SK-N-SH (cell line): ENCODE results near the gene KCND3. TPM values are rescaled to one million over a fixed set of nuclear protein-coding genes. Genes with fewer than 3 reads are reported as not detected.

Experiments used
- CTCF ChIA-PET: fragments of 300-600, 350-600 bp; formaldehyde crosslinking; extraction: SDS; loops from one replicate; lab custom pipeline; 2021; lab: Yijun Ruan, JAX
- POLR2A ChIA-PET: fragments of 350-600 bp; sonication (Branson Sonifier 250); formaldehyde crosslinking; extraction: SDS; loops from one replicate; lab custom pipeline; 2020; ENCODE audit warnings: antibody characterized with exemption, inconsistent platforms; lab: Yijun Ruan, JAX
- DNase-seq: peaks from one replicate; pipeline ENCODE4 v3.0.0; 2012
- H2AFZ ChIP-seq: fragments of 200-600 bp; sonication (generic); 2 replicates; pipeline ENCODE4 v1.8.1; 2016; ENCODE audit warnings: antibody characterized with exemption, mild to moderate bottlenecking, low read depth
- H3F3A ChIP-seq: fragments of 200-600 bp; sonication (generic); replicated peaks from 2 replicates; pipeline ENCODE3; 2016; ENCODE audit warnings: antibody characterized with exemption, mild to moderate bottlenecking; ENCODE audit not compliant: insufficient read depth
- H3K27ac ChIP-seq, 2 experiments: fragments of 200-500 bp in 1 of 2; fragments of 200-600 bp in 1 of 2; sonication (Bioruptor generic) in 1 of 2; sonication (generic), shearing (Covaris generic) in 1 of 2; 2 replicates each; pipeline versions ENCODE4 v1.5.1 to v1.6.1; 2014 to 2016; ENCODE audit warnings: low read depth in 2 of 2, inconsistent platforms in 1 of 2, low read length in 1 of 2, mild to moderate bottlenecking in 1 of 2, mixed read lengths in 1 of 2
- H3K27me3 ChIP-seq: fragments of 200-600 bp; sonication (generic), shearing (Covaris generic); 2 replicates; pipeline ENCODE4 v1.6.1; 2016; ENCODE audit warnings: mixed run types; ENCODE audit not compliant: insufficient read depth
- H3K36me3 ChIP-seq, 2 experiments: fragments of 200-500 bp in 1 of 2; fragments of 200-600 bp in 1 of 2; sonication (Bioruptor generic) in 1 of 2; sonication (generic) in 1 of 2; replicated peaks in 1 of 2; 2 replicates each; pipeline versions ENCODE3 to v1.5.1; 2014 to 2016; ENCODE audit warnings: low read length in 1 of 2, mild to moderate bottlenecking in 1 of 2; ENCODE audit not compliant: insufficient read depth in 2 of 2, control insufficient read depth in 1 of 2
- H3K4me1 ChIP-seq, 2 experiments: fragments of 200-500 bp in 1 of 2; fragments of 200-600 bp in 1 of 2; sonication (Bioruptor generic) in 1 of 2; sonication (generic), shearing (Covaris generic) in 1 of 2; 2 replicates each; pipeline versions ENCODE4 v1.5.1 to v1.6.1; 2014 to 2016; ENCODE audit warnings: low read depth in 1 of 2, low read length in 1 of 2, mixed run types in 1 of 2; ENCODE audit not compliant: insufficient read depth in 2 of 2, control insufficient read depth in 1 of 2
- H3K4me2 ChIP-seq: fragments of 200-600 bp; sonication (generic), shearing (Covaris generic); 2 replicates; pipeline ENCODE4 v1.6.1; 2017; ENCODE audit warnings: mixed run types
- H3K4me3 ChIP-seq, 2 experiments: fragments of 200-500 bp in 1 of 2; fragments of 200-600 bp in 1 of 2; sonication (Bioruptor generic) in 1 of 2; sonication (generic), shearing (Covaris generic) in 1 of 2; 2 replicates each; pipeline versions ENCODE4 v1.5.1 to v1.8.1; 2014 to 2016; ENCODE audit warnings: low read depth in 2 of 2, inconsistent platforms in 1 of 2, low read length in 1 of 2, mild to moderate bottlenecking in 1 of 2, mixed read lengths in 1 of 2, moderate library complexity in 1 of 2
- H3K79me2 ChIP-seq: fragments of 200-600 bp; sonication (generic); 2 replicates; pipeline ENCODE4 v1.8.1; 2017; ENCODE audit warnings: mild to moderate bottlenecking; ENCODE audit not compliant: insufficient read depth
- H3K9ac ChIP-seq: fragments of 200-600 bp; sonication (generic); 2 replicates; pipeline ENCODE4 v1.6.1; 2017; ENCODE audit warnings: mixed run types
- H3K9me2 ChIP-seq: fragments of 200-600 bp; sonication (generic); 2 replicates; pipeline ENCODE4 v1.6.1; 2017; ENCODE audit warnings: mixed run types
- H3K9me3 ChIP-seq: fragments of 200-600 bp; sonication (generic); 2 replicates; pipeline ENCODE4 v1.6.1; 2017; ENCODE audit warnings: mixed run types, mild to moderate bottlenecking, moderate library complexity
- H4K20me1 ChIP-seq: fragments of 200-600 bp; sonication (generic); 2 replicates; pipeline ENCODE4 v1.6.1; 2017; ENCODE audit warnings: mild to moderate bottlenecking, mixed run types; ENCODE audit not compliant: insufficient read depth
- POLR2AphosphoS5 ChIP-seq: IDR thresholded peaks from 2 replicates; pipeline ENCODE4 v1.6.1; 2012; ENCODE audit warnings: low read depth, low read length
- WGBS: methylation state at CpG from one replicate; pipeline ENCODE4 v1.1.6; 2017; ENCODE audit warnings: low lambda C conversion rate; 5-methylcytosine and 5-hydroxymethylcytosine counted together
- polyA plus RNA-seq, 3 experiments: library from polyadenylated mRNA; depleted of rRNA; stranded (reverse); fragments of >200 nt; gene quantifications; 2 replicates each; pipeline ENCODE4 v1.2.3, GENCODE V29; 2012
- small RNA-seq, 7 experiments: library from RNA; depleted of rRNA; stranded (forward); fragments of <200 nt; gene quantifications; one replicate each; pipeline ENCODE3, GENCODE V24; 2012

Gene KCND3
- polyA plus RNA-seq, 1 of the 3 experiments (the other 2 are of a cell fraction): not detected

DNA sequence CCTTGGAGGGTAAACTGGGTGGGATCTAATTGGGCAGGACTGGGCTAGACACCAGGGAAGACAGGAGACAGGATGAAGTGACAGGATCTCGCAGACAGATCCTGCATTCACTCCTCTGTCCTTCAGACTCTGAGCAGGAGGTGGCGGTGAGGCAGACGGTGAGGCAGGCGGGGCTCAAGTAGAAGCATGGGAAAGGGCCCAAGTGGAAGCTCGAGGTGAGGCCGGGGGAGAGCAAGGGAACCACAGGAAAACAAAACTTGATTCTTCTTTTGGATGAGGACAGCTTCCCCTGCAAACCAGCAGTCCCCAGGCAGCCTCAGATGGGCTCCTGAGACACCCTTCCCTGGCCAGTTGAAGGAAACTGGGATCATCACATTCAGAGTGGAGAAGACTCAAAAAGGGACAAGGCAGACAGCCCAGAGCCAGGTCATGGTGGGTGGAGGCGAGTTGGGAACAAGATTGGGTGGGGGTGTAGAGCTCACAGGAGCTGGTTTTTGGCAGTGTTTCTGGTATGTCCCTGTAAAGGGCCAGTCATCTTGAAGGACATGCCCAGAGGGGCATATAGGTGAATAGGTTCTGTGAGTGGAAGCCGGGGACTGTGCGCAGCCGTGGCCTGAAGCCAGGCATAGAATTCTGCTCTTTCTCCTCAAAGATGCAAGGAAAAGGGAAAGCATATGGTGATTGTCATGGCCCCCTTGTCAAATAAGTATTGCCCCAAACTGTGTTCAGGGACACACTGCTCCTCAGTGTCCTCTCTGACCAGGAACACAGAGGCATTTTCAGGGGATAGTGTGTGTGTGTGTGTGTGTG lies 268.3 kb downstream of the KCND3 start:
- CTCF ChIA-PET: interaction anchor here (0.7 to 1.5 kb wide), 4 partner anchors 18 to 648 kb away, joined by 3 to 5 read pairs (median 3); partner anchors contain the start of gene INKA2
- POLR2A ChIA-PET: interaction anchor here (0.6 kb wide), 1 partner anchor 102 kb away, joined by 3 read pairs; the partner anchor contains the start of gene RAP1A
- Histone ChIP-seq H3K27me3 (no peaks in the 10 kb centered on the region), H3K27ac (no peak overlapping the region), H3K9me2 (no peaks in the 10 kb centered on the region), H3K9me3 (no peaks in the 10 kb centered on the region), H3K9ac (no peak overlapping the region), H3K4me2 (no peak overlapping the region), H3F3A (no peaks in the 10 kb centered on the region), H3K36me3 (peaks cover under 1 to 5% of the 10 kb centered on the region in 2 experiments), H2AFZ (no peak overlapping the region), H3K79me2 (no peaks in the 10 kb centered on the region), H4K20me1 (no peaks in the 10 kb centered on the region), H3K4me1 (no peaks in the 10 kb centered on the region), H3K4me3 (no peak overlapping the region)
- TF ChIP-seq POLR2AphosphoS5: no peak
- no peak for DNase-seq
- 79% methylated on average over 10 of the region's 10 CpGs for WGBS

Small RNA genes within 50 kb of the gene (small RNA-seq; reads per million reads assigned to genes)
- gene INKA2: 0.10 to 153 (median 0.78) reads per million in 7 experiments

Other genes with a start within 250 kb of the KCND3 start
- gene DDX20, start 233.8 kb downstream of the KCND3 start, polyA plus RNA-seq (2012; rRNA removed): 3.8 and 5.3 TPM in 2 replicates